ENCODE data around the gene SLC8A1. TPM values are rescaled to one million over a fixed set of nuclear protein-coding genes. Genes with fewer than 3 reads are reported as not detected.

Gene SLC8A1
- total and polyA plus RNA-seq, 10 of the 15 experiments (the other 5 are each of a cell fraction or from before 2014, with no cell fraction given), result under 0.01 to 1.2 (median 0.01) TPM; not detected in 3

DNA sequence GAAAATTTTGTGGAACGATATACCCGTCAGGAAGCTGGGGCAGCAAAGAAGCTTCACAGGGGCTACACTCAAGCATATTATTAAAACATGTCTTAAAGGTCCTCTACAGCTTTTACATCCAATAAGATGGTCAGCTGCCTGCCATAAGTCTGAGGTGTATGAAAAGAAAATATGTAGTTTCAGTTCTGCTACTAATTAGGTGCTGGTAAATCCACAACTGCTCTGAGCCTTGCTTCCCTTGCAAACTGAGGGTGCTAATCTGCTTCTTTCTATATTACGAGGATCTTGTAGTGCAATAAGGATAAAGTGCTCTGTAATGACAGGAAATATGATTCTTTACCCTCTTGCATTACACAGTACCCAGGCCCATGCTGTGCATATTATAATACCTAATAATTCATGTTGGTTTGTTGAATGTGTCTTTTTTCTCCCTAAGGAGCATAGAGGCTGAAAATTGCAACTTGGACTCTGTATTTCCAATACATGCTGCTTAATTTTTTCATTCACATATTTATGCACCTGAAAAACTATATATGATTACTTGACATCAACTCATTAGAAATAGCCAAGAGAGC lies 14.5 kb upstream of the SLC8A1 start:
- H3K36me3 ChIP-seq (ENCODE audit: control insufficient read depth in 2 of 2, insufficient read depth in 2 of 2, low read length in 1 of 2), result no peaks in the 10 kb centered on the region
- CTCF ChIA-PET, result interaction anchor here (0.5 to 1.0 kb wide), 3 partner anchors 12 to 42 kb away, joined by 3 to 5 read pairs (median 3); no protein-coding TSS in a partner anchor
- POLR2A ChIA-PET, result no interaction called here
- no peak overlapping the region for H3K27ac ChIP-seq (ENCODE audit: control insufficient read depth, insufficient read depth)
- H3K9ac ChIP-seq (ENCODE audit: control insufficient read depth, insufficient read depth, low read length), result no peak overlapping the region
- H3K79me2 ChIP-seq (ENCODE audit: control insufficient read depth, insufficient read depth, low read length), result no peaks in the 10 kb centered on the region
- intact Hi-C loops (cut with micrococcal nuclease; ENCODE audit: unreplicated experiment) (no loop called here), in situ Hi-C loops (cut with MboI) (no loop called here)
- ATAC-seq (peak; percentile 90), FAIRE-seq (no peak), DNase-seq (ENCODE audit: low read depth, low spot score) (no peak)
- no peaks in the 10 kb centered on the region for H3K27me3 ChIP-seq (replicated peaks in 1 of 2; ENCODE audit: control insufficient read depth in 2 of 2, insufficient read depth in 2 of 2, low read length in 1 of 2)
- RAD21 ChIA-PET (ENCODE audit: unreplicated experiment), result no interaction called here
- no peak overlapping the region for H3K4me3 ChIP-seq
- no peak overlapping the region for H2AFZ ChIP-seq (ENCODE audit: control insufficient read depth, low read depth, low read length)
- WGBS (ENCODE audit: insufficient coverage, insufficient replicate concordance, low lambda C conversion rate, missing lambda C conversion rate), result 61% methylated on average over 3 of the region's 3 CpGs
- H4K20me1 ChIP-seq (ENCODE audit: control insufficient read depth, insufficient read depth), result no peaks in the 10 kb centered on the region
- H3K4me1 ChIP-seq (ENCODE audit: control insufficient read depth, insufficient read depth, low read length), result no peaks in the 10 kb centered on the region
- peak; percentile 38; the same call in 1 of the 2 replicates for TF ChIP-seq SPI1 (IDR thresholded peaks at IDR 0.05; ENCODE audit: borderline replicate concordance, insufficient read depth, low read depth, low read length)
- TF ChIP-seq MTA2 (IDR thresholded peaks at IDR 0.05; ENCODE audit: low read depth), result 0 out of 2 replicates have a peak, but pooled peaks have one; percentile 35
- TF ChIP-seq IKZF1 (conservative IDR thresholded peaks at IDR 0.05), result 0 out of 2 replicates have a peak, but pooled peaks have one; percentile 18
- TF ChIP-seq DPF2 (IDR thresholded peaks at IDR 0.05), result no peak
- H3K9me3 ChIP-seq (replicated peaks; ENCODE audit: control insufficient read depth, insufficient read depth, low read length), result no peaks in the 10 kb centered on the region
- SMC1A ChIA-PET (ENCODE audit: uncharacterized antibody, unreplicated experiment), result interaction anchor here (0.6 to 1.1 kb wide), 2 partner anchors 38 to 155 kb away, joined by 3 to 4 read pairs; no protein-coding TSS in a partner anchor
- BruUV-seq (replicated peaks), result no TSS peak
- H3K4me2 ChIP-seq (ENCODE audit: control insufficient read depth, insufficient read depth), result no peak overlapping the region

DNA sequence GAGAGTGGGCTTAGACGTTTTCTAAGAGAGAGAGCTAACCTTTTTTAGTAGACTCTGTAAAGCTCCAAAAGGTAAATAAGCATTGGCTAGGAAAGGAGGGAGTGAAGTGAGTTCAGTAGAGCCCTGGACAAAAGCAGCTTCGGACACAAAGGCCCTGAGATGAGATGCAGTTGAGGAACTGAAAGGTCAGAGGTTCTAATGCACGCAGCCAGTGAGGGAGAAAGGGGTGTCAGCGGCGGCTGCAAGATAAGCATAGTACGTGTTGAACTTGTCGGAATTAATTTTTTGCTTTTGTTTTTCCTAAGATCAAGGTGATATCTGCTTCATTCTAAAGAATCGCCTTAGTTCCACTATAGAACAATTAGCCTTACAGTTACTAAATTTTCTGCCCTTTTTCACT lies 11.2 kb upstream of the SLC8A1 start:
- DNase-seq (ENCODE audit: low read depth, low spot score) (no peak), FAIRE-seq (no peak), ATAC-seq (peak; percentile 29; the same call in 1 of the 3 replicates)
- H3K4me1 ChIP-seq (ENCODE audit: control insufficient read depth, insufficient read depth, low read length), result no peaks in the 10 kb centered on the region
- H3K9ac ChIP-seq (ENCODE audit: control insufficient read depth, insufficient read depth, low read length), result no peak overlapping the region
- SMC1A ChIA-PET (ENCODE audit: uncharacterized antibody, unreplicated experiment), result interaction anchor here (0.6 to 1.4 kb wide), 2 partner anchors 14 to 16 kb away, joined by 3 to 4 read pairs; no protein-coding TSS in a partner anchor
- H3K4me2 ChIP-seq (ENCODE audit: control insufficient read depth, insufficient read depth), result no peak overlapping the region
- POLR2A ChIA-PET, result no interaction called here
- in situ Hi-C loops (cut with MboI), result no loop called here
- no peaks in the 10 kb centered on the region for H3K27me3 ChIP-seq (replicated peaks in 1 of 2; ENCODE audit: control insufficient read depth in 2 of 2, insufficient read depth in 2 of 2, low read length in 1 of 2)
- no peak overlapping the region for H3K27ac ChIP-seq (ENCODE audit: control insufficient read depth, insufficient read depth)
- H3K4me3 ChIP-seq, result no peak overlapping the region
- BruUV-seq (replicated peaks), result no TSS peak
- intact Hi-C loops (cut with micrococcal nuclease; ENCODE audit: unreplicated experiment), result no loop called here
- CTCF ChIA-PET, result interaction anchor here (0.7 to 1.4 kb wide), 2 partner anchors 15 to 303 kb away, joined by 3 to 4 read pairs; no protein-coding TSS in a partner anchor
- H3K9me3 ChIP-seq (replicated peaks; ENCODE audit: control insufficient read depth, insufficient read depth, low read length), result no peaks in the 10 kb centered on the region
- no peak overlapping the region for H2AFZ ChIP-seq (ENCODE audit: control insufficient read depth, low read depth, low read length)
- no peaks in the 10 kb centered on the region for H3K79me2 ChIP-seq (ENCODE audit: control insufficient read depth, insufficient read depth, low read length)
- no peaks in the 10 kb centered on the region for H4K20me1 ChIP-seq (ENCODE audit: control insufficient read depth, insufficient read depth)
- TF ChIP-seq NR2C1 (IDR thresholded peaks at IDR 0.05), result 0 out of 2 replicates have a peak, but pooled peaks have one; percentile 20
- no peak for TF ChIP-seq KAT2A (conservative IDR thresholded peaks at IDR 0.05; ENCODE audit: control insufficient read depth, low read depth, low read length)
- peak; percentile 85 for TF ChIP-seq NR2F1 (conservative IDR thresholded peaks at IDR 0.05)
- RAD21 ChIA-PET (ENCODE audit: unreplicated experiment), result interaction anchor here (1.0 kb wide), 2 partner anchors 13 to 25 kb away, joined by 3 to 6 read pairs; no protein-coding TSS in a partner anchor
- no peaks in the 10 kb centered on the region for H3K36me3 ChIP-seq (ENCODE audit: control insufficient read depth in 2 of 2, insufficient read depth in 2 of 2, low read length in 1 of 2)
- WGBS (ENCODE audit: insufficient coverage, insufficient replicate concordance, low lambda C conversion rate, missing lambda C conversion rate), result 57% methylated on average over 8 of the region's 8 CpGs

Data from GM12878 (cell line).